ENCODE measurements around the gene CAMTA2.

- TF ChIP-seq, protein P1, sequence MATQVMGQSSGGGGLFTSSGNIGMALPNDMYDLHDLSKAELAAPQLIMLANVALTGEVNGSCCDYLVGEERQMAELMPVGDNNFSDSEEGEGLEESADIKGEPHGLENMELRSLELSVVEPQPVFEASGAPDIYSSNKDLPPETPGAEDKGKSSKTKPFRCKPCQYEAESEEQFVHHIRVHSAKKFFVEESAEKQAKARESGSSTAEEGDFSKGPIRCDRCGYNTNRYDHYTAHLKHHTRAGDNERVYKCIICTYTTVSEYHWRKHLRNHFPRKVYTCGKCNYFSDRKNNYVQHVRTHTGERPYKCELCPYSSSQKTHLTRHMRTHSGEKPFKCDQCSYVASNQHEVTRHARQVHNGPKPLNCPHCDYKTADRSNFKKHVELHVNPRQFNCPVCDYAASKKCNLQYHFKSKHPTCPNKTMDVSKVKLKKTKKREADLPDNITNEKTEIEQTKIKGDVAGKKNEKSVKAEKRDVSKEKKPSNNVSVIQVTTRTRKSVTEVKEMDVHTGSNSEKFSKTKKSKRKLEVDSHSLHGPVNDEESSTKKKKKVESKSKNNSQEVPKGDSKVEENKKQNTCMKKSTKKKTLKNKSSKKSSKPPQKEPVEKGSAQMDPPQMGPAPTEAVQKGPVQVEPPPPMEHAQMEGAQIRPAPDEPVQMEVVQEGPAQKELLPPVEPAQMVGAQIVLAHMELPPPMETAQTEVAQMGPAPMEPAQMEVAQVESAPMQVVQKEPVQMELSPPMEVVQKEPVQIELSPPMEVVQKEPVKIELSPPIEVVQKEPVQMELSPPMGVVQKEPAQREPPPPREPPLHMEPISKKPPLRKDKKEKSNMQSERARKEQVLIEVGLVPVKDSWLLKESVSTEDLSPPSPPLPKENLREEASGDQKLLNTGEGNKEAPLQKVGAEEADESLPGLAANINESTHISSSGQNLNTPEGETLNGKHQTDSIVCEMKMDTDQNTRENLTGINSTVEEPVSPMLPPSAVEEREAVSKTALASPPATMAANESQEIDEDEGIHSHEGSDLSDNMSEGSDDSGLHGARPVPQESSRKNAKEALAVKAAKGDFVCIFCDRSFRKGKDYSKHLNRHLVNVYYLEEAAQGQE (IDR thresholded peaks at IDR 0.05; ENCODE audit: insufficient read depth in 1 of 2, low read depth in 2 of 2, low read length in 2 of 2): no peak
- TF ChIP-seq SIN3A (IDR thresholded peaks at IDR 0.05; ENCODE audit: borderline replicate concordance, insufficient read depth, low read length): no peak
Measured at GRCh38 chr17:5020502-5021023, 33.1 kb upstream of the CAMTA2 start.
